Testis (tissue), 3 donors: ENCODE measurements around the gene KCTD5. TPM values are rescaled to one million over a fixed set of nuclear protein-coding genes. Genes with fewer than 3 reads are reported as not detected.
"Not testable (repeated sequence)": the region's sequence is repeated elsewhere in the genome, so short reads cannot be mapped to it uniquely, and the experiment has no call there.

Experiments
- DNase-seq: peaks from one replicate; pipeline ENCODE4 v3.0.0-alpha.2; 2019
- H3K27ac ChIP-seq, 2 donors: fragments of 200-600 bp; sonication (generic); one replicate each; pipeline ENCODE4 v1.5.1; 2019
- H3K27me3 ChIP-seq: fragments of 200-600 bp; sonication (generic); one replicate; pipeline ENCODE4 v1.5.1; 2019
- H3K36me3 ChIP-seq: fragments of 200-600 bp; sonication (generic); one replicate; pipeline ENCODE4 v1.5.1; 2017; ENCODE audit warnings: low read depth; ENCODE audit errors: missing control alignments
- H3K4me1 ChIP-seq: fragments of 200-600 bp; sonication (generic); one replicate; pipeline ENCODE4 v1.5.1; 2019
- H3K4me3 ChIP-seq, 2 donors: fragments of 200-600 bp; sonication (generic); one replicate each; pipeline ENCODE4 v1.5.1; 2017 to 2019
- H3K9me3 ChIP-seq: fragments of 200-600 bp; sonication (generic); one replicate; pipeline ENCODE4 v1.5.1; 2017
- CTCF ChIP-seq, 3 experiments: fragments of 450-650 bp in 2 of 3; fragments of 200-600 bp in 1 of 3; sonication (generic) in 1 of 3; IDR thresholded peaks; one replicate each; pipeline ENCODE4 v1.5.1; 2016 to 2019; ENCODE audit warnings: antibody characterized with exemption in 3 of 3, mild to moderate bottlenecking in 2 of 3, moderate library complexity in 1 of 3
- POLR2A ChIP-seq: fragments of 450-650 bp; IDR thresholded peaks from one replicate; pipeline ENCODE4 v1.6.1; 2017; ENCODE audit warnings: antibody characterized with exemption, mild to moderate bottlenecking, moderate library complexity
- WGBS, 2 donors: methylation state at CpG; one replicate each; pipeline ENCODE4 v1.1.5; 2018; 5-methylcytosine and 5-hydroxymethylcytosine counted together
- intact Hi-C: fragments of 100-400 bp; cut with DNase I; formaldehyde crosslinking; loops from one replicate; pipeline ENCODE4 v1.15.1; 2023; ENCODE audit warnings: low total_unique reads
- polyA plus RNA-seq: library from polyadenylated mRNA; stranded (reverse); fragments of 350-450 nt; fragmentation: Illumina TruSeq; extraction: RNeasy Lipid Tissue Mini Kit (QIAGEN cat#74804); gene quantifications from one replicate; pipeline ENCODE4 v1.2.3, GENCODE V29; 2014; ENCODE audit warnings: low read depth, low replicate concordance; ENCODE audit not compliant: insufficient read depth
- total RNA-seq, 2 donors: library from RNA; depleted of rRNA; stranded (reverse); fragments of >200 nt; gene quantifications; one replicate each; pipeline ENCODE4 v1.2.3, GENCODE V29; 2016

Gene KCTD5
- total and polyA plus RNA-seq, 3 donors from 2014 or later: 33.3 to 72.2 (median 63.9) TPM

- peaks cover 18% of the 10 kb centered on the region for H3K4me1 ChIP-seq
- H3K4me3 ChIP-seq: peak overlapping the region; percentile 74 to 77
- H3K27me3 ChIP-seq: no peaks in the 10 kb centered on the region
- intact Hi-C loops: no loop called here
- H3K9me3 ChIP-seq: no peaks in the 10 kb centered on the region
- H3K27ac ChIP-seq: peak overlapping the region; percentile 58 to 84
- peak; percentile 80 for DNase-seq
- TF ChIP-seq POLR2A (no peak), CTCF (IDR thresholded peaks at IDR 0.05) (peak in 2 of 3 experiments; percentile 64 to 77)
- no peaks in the 10 kb centered on the region for H3K36me3 ChIP-seq
- 2 to 4% methylated on average over 33 to 56 of the region's 99 CpGs for WGBS, 2 donors
Measured at GRCh38 chr16:2720719-2721633, 38.7 kb downstream of the KCTD5 start.

GRCh38 chr16:2721634-2722173, 39.4 kb downstream of the KCTD5 start:
- intact Hi-C loops, H3K9me3 ChIP-seq, H3K27me3 ChIP-seq, DNase-seq, H3K36me3 ChIP-seq: not testable (repeated sequence)
- 34 to 36% methylated on average over 14 of the region's 14 CpGs for WGBS, 2 donors
- Histone ChIP-seq H3K27ac (peak overlapping the region in 1 of 2 donors; percentile 84), H3K4me1 (peaks cover 16% of the 10 kb centered on the region), H3K4me3 (peak overlapping the region; percentile 74 to 77)

GRCh38 chr16:2724088-2724676, 41.9 kb downstream of the KCTD5 start:
- H3K27ac ChIP-seq: no peak overlapping the region
- WGBS, 2 donors: 78 to 82% methylated on average over 7 of the region's 7 CpGs
- intact Hi-C loops: no loop called here
- TF ChIP-seq POLR2A: no peak
- no peak for TF ChIP-seq CTCF (IDR thresholded peaks at IDR 0.05)
- H3K27me3 ChIP-seq: no peaks in the 10 kb centered on the region
- peaks cover 14% of the 10 kb centered on the region for H3K4me1 ChIP-seq
- H3K4me3 ChIP-seq: no peak overlapping the region
- DNase-seq: no peak
- no peaks in the 10 kb centered on the region for H3K36me3 ChIP-seq
- no peaks in the 10 kb centered on the region for H3K9me3 ChIP-seq

- WGBS, 2 donors: 71 to 72% methylated on average over 6 to 16 of the region's 16 CpGs
- DNase-seq: no peak
- Histone ChIP-seq H3K36me3 (no peaks in the 10 kb centered on the region), H3K4me3 (no peak overlapping the region), H3K27ac (no peak overlapping the region), H3K27me3 (no peaks in the 10 kb centered on the region), H3K4me1 (peaks cover 13% of the 10 kb centered on the region), H3K9me3 (no peaks in the 10 kb centered on the region)
- TF ChIP-seq CTCF (IDR thresholded peaks at IDR 0.05) (no peak), POLR2A (no peak)
- intact Hi-C loops: no loop called here
Measured at GRCh38 chr16:2724816-2725348, 42.6 kb downstream of the KCTD5 start.

- Histone ChIP-seq H3K4me3 (no peak overlapping the region), H3K36me3 (no peaks in the 10 kb centered on the region), H3K27me3 (no peaks in the 10 kb centered on the region), H3K27ac (no peak overlapping the region), H3K9me3 (no peaks in the 10 kb centered on the region), H3K4me1 (no peaks in the 10 kb centered on the region)
- DNase-seq: no peak
- TF ChIP-seq CTCF (IDR thresholded peaks at IDR 0.05) (no peak), POLR2A (no peak)
- intact Hi-C loops: no loop called here
- WGBS, 2 donors: 85 to 89% methylated on average over 5 of the region's 5 CpGs
Measured at GRCh38 chr16:2726923-2727322, 44.6 kb downstream of the KCTD5 start.
